H1 (cell line): ENCODE results near the gene FA2H. TPM values are rescaled to one million over a fixed set of nuclear protein-coding genes. Genes with fewer than 3 reads are reported as not detected.

Experiments
- CTCF ChIA-PET: fragments of 300-600 bp; sonication (Branson Sonifier 250); formaldehyde crosslinking; loops from one replicate; lab custom pipeline; 2021; ENCODE audit not compliant: partially characterized antibody; lab: Charles Lee
- POLR2A ChIA-PET: fragments of 300-600 bp; sonication (Branson Sonifier 250); formaldehyde crosslinking; loops from one replicate; lab custom pipeline; 2021; ENCODE audit warnings: inconsistent platforms; ENCODE audit not compliant: partially characterized antibody; lab: Charles Lee
- DNase-seq, 2 experiments: peaks; one replicate each; pipeline versions ENCODE4 v3.0.0 to v3.0.0-alpha.2; 2010 to 2022; ENCODE audit warnings: low spot score in 2 of 2, low read depth in 1 of 2, mixed read lengths in 1 of 2
- FAIRE-seq: peaks from 2 replicates; lab custom pipeline; 2011; peaks lifted over from hg19 to GRCh38; lab: Jason Lieb, UNC
- H2AFZ ChIP-seq: 2 replicates; pipeline ENCODE4 v1.8.1; 2012; ENCODE audit warnings: low read length, inconsistent platforms
- H2AK5ac ChIP-seq: 2 replicates; pipeline ENCODE4 v1.6.1; 2013; ENCODE audit warnings: low read depth, low read length
- H2BK120ac ChIP-seq: replicated peaks from 2 replicates; pipeline ENCODE3; 2013; ENCODE audit warnings: low read depth, low read length, inconsistent platforms
- H2BK12ac ChIP-seq: 2 replicates; pipeline ENCODE4 v1.6.1; 2013; ENCODE audit warnings: low read depth, low read length
- H2BK15ac ChIP-seq: 2 replicates; pipeline ENCODE4 v1.6.1; 2013; ENCODE audit warnings: low read length
- H2BK20ac ChIP-seq: 2 replicates; pipeline ENCODE4 v1.6.1; 2013; ENCODE audit warnings: low read length
- H2BK5ac ChIP-seq: 2 replicates; pipeline ENCODE4 v1.6.1; 2013; ENCODE audit warnings: low read depth, low read length
- H3K14ac ChIP-seq: 2 replicates; pipeline ENCODE4 v1.6.1; 2013; ENCODE audit warnings: inconsistent platforms; ENCODE audit not compliant: insufficient read length
- H3K18ac ChIP-seq: 2 replicates; pipeline ENCODE4 v1.6.1; 2013; ENCODE audit warnings: low read length; ENCODE audit errors: extremely low read depth
- H3K23ac ChIP-seq: 2 replicates; pipeline ENCODE4 v1.6.1; 2013; ENCODE audit warnings: inconsistent platforms; ENCODE audit not compliant: insufficient read length
- H3K23me2 ChIP-seq: 2 replicates; pipeline ENCODE4 v1.6.1; 2013; ENCODE audit warnings: low read depth, low read length
- H3K27ac ChIP-seq: 2 replicates; pipeline ENCODE4 v1.6.1; 2011; ENCODE audit warnings: low read depth, low read length, inconsistent platforms
- H3K27me3 ChIP-seq, 4 experiments: replicated peaks in 1 of 4; 1 replicate in 1 of 4; 2 replicates in 3 of 4; pipeline versions ENCODE4 v1.6.1 to v1.8.1; 2011 to 2013; ENCODE audit warnings: low read length in 3 of 4, mild to moderate bottlenecking in 3 of 4, inconsistent platforms in 2 of 4, mixed read lengths in 2 of 4, moderate library complexity in 1 of 4; ENCODE audit not compliant: control insufficient read depth in 3 of 4, insufficient read depth in 3 of 4; ENCODE audit errors: extremely low read depth in 1 of 4
- H3K36me3 ChIP-seq, 4 experiments: 2 replicates each; pipeline versions ENCODE4 v1.6.1 to v1.8.1; 2011 to 2013; ENCODE audit warnings: mild to moderate bottlenecking in 4 of 4, low read length in 3 of 4, moderate library complexity in 2 of 4, control low read depth in 1 of 4, inconsistent platforms in 1 of 4; ENCODE audit not compliant: insufficient read depth in 4 of 4, control insufficient read depth in 2 of 4
- H3K4ac ChIP-seq: replicated peaks from 2 replicates; pipeline ENCODE3; 2013; ENCODE audit warnings: low read length, low read depth, mixed read lengths, inconsistent platforms; ENCODE audit not compliant: insufficient read length
- H3K4me1 ChIP-seq, 4 experiments: replicated peaks in 1 of 4; 1 replicate in 1 of 4; 2 replicates in 3 of 4; pipeline versions ENCODE4 v1.6.1 to v1.8.1; 2011 to 2013; ENCODE audit warnings: low read length in 3 of 4, inconsistent platforms in 2 of 4, mixed read lengths in 1 of 4; ENCODE audit not compliant: insufficient read depth in 4 of 4, control insufficient read depth in 3 of 4
- H3K4me2 ChIP-seq, 2 experiments: 2 replicates each; pipeline versions ENCODE4 v1.6.1 to v1.8.1; 2011 to 2013; ENCODE audit warnings: low read depth in 2 of 2, low read length in 2 of 2, control low read depth in 1 of 2, inconsistent platforms in 1 of 2, mild to moderate bottlenecking in 1 of 2; ENCODE audit not compliant: insufficient read depth in 1 of 2
- H3K4me3 ChIP-seq, 4 experiments: fragments of 200-600, 300-600 bp in 1 of 4; sonication (generic), shearing (Covaris generic), sonication (Bioruptor Twin) in 1 of 4; 2 replicates each; pipeline versions ENCODE4 v1.5.1 to v1.8.1; 2011 to 2016; ENCODE audit warnings: low read length in 4 of 4, low read depth in 3 of 4, control low read depth in 2 of 4, inconsistent platforms in 2 of 4, mild to moderate bottlenecking in 2 of 4, mixed read lengths in 1 of 4, moderate library complexity in 1 of 4; ENCODE audit not compliant: insufficient read depth in 2 of 4; ENCODE audit errors: extremely low read depth in 1 of 4
- H3K56ac ChIP-seq: replicated peaks from 2 replicates; pipeline ENCODE3; 2013; ENCODE audit warnings: low read depth, mild to moderate bottlenecking, mixed read lengths, low read length, inconsistent platforms; ENCODE audit not compliant: insufficient read length
- H3K79me1 ChIP-seq: 2 replicates; pipeline ENCODE4 v1.6.1; 2013; ENCODE audit warnings: low read depth, low read length, control low read depth
- H3K79me2 ChIP-seq, 2 experiments: 2 replicates each; pipeline versions ENCODE4 v1.6.1 to v1.8.1; 2012 to 2013; ENCODE audit warnings: low read length in 2 of 2, mild to moderate bottlenecking in 2 of 2, inconsistent platforms in 1 of 2; ENCODE audit not compliant: insufficient read depth in 2 of 2, control insufficient read depth in 1 of 2
- H3K9ac ChIP-seq, 4 experiments: replicated peaks in 1 of 4; 1 replicate in 1 of 4; 2 replicates in 3 of 4; pipeline versions ENCODE4 v1.6.1 to v1.8.1; 2011 to 2013; ENCODE audit warnings: low read depth in 3 of 4, low read length in 3 of 4, control low read depth in 2 of 4, mild to moderate bottlenecking in 2 of 4, moderate library complexity in 2 of 4, inconsistent platforms in 1 of 4; ENCODE audit errors: extremely low read depth in 1 of 4
- H3K9me3 ChIP-seq, 2 experiments: 2 replicates each; pipeline versions ENCODE4 v1.6.1 to v1.8.1; 2012 to 2013; ENCODE audit warnings: mild to moderate bottlenecking in 2 of 2, moderate library complexity in 2 of 2, control low read depth in 1 of 2, inconsistent platforms in 1 of 2, low read depth in 1 of 2, low read length in 1 of 2, mixed read lengths in 1 of 2; ENCODE audit not compliant: insufficient read depth in 2 of 2
- H4K20me1 ChIP-seq, 2 experiments: replicated peaks in 1 of 2; 2 replicates each; pipeline versions ENCODE3 to v1.8.1; 2011 to 2013; ENCODE audit warnings: inconsistent platforms in 2 of 2, low read length in 2 of 2, mild to moderate bottlenecking in 1 of 2; ENCODE audit not compliant: insufficient read depth in 2 of 2, control insufficient read depth in 1 of 2
- H4K5ac ChIP-seq: 2 replicates; pipeline ENCODE4 v1.6.1; 2013; ENCODE audit warnings: low read length, low read depth, mixed read lengths, inconsistent platforms; ENCODE audit not compliant: insufficient read length
- H4K8ac ChIP-seq: 2 replicates; pipeline ENCODE4 v1.8.0; 2013; ENCODE audit warnings: mild to moderate bottlenecking, moderate library complexity, low read length, inconsistent platforms; ENCODE audit not compliant: insufficient read depth; ENCODE audit errors: extremely low read depth
- H4K91ac ChIP-seq: replicated peaks from 2 replicates; pipeline ENCODE3; 2013; ENCODE audit warnings: low read length, mixed read lengths, inconsistent platforms; ENCODE audit not compliant: insufficient read length
- BCL11A ChIP-seq, 2 experiments: IDR thresholded peaks; one replicate each; pipeline ENCODE4 v1.6.1; 2011; ENCODE audit warnings: low read depth in 2 of 2, low read length in 2 of 2, mild to moderate bottlenecking in 2 of 2
- PHF8 ChIP-seq: fragments of 200-600 bp; sonication (generic); conservative IDR thresholded peaks from 2 replicates; pipeline ENCODE4 v1.7.1; 2012; ENCODE audit warnings: low read depth, mild to moderate bottlenecking, inconsistent platforms, low read length, moderate library complexity
- POU5F1 ChIP-seq: IDR thresholded peaks from 2 replicates; pipeline ENCODE4 v1.6.1; 2011; ENCODE audit warnings: low read depth, mild to moderate bottlenecking, low read length, moderate library complexity
- ZNF274 ChIP-seq: IDR thresholded peaks from 2 replicates; pipeline ENCODE4 v1.7.0; 2012; ENCODE audit warnings: low read length, borderline replicate concordance; ENCODE audit errors: extremely low read depth
- WGBS, 2 experiments: shearing (Covaris generic) in 1 of 2; methylation state at CpG; one replicate each; pipeline versions ENCODE4 v1.1.6 to v1.1.7; 2013 to 2015; ENCODE audit warnings: low lambda C conversion rate in 2 of 2, mixed read lengths in 2 of 2, inconsistent platforms in 1 of 2, low coverage in 1 of 2, missing lambda C conversion rate in 1 of 2; ENCODE audit not compliant: insufficient replicate concordance in 2 of 2, insufficient coverage in 1 of 2, insufficient read length in 1 of 2; ENCODE audit errors: extremely low coverage in 1 of 2, missing lambda C conversion rate in 1 of 2; 5-methylcytosine and 5-hydroxymethylcytosine counted together
- polyA plus RNA-seq, 7 experiments: library from polyadenylated mRNA; depleted of rRNA in 3 of 7; stranded (reverse) in 5 of 7; unstranded in 2 of 7; fragments of >200 nt in 5 of 7; fragments of 200-250 nt in 2 of 7; gene quantifications; 1 replicate in 5 of 7; 2 replicates in 1 of 7; 4 replicates in 1 of 7; pipeline versions ENCODE4 v1.2.1 to v1.2.3, GENCODE V29; 2011 to 2013; ENCODE audit warnings: missing spikeins in 2 of 7, mixed read lengths in 2 of 7
- total RNA-seq: library from RNA; stranded (reverse); fragmentation: NEBNext Ultra II Directional; extraction: Animal tissue kit (Norgen Biotek cat#: 25700); gene quantifications from 2 replicates; pipeline ENCODE4 v1.2.1, GENCODE V29; 2021

FA2H gene
- total and polyA plus RNA-seq, 2 of the 8 experiments (the other 6 are each of a cell fraction or from before 2014, with no cell fraction given), result 2.1 to 2.5 TPM

DNA sequence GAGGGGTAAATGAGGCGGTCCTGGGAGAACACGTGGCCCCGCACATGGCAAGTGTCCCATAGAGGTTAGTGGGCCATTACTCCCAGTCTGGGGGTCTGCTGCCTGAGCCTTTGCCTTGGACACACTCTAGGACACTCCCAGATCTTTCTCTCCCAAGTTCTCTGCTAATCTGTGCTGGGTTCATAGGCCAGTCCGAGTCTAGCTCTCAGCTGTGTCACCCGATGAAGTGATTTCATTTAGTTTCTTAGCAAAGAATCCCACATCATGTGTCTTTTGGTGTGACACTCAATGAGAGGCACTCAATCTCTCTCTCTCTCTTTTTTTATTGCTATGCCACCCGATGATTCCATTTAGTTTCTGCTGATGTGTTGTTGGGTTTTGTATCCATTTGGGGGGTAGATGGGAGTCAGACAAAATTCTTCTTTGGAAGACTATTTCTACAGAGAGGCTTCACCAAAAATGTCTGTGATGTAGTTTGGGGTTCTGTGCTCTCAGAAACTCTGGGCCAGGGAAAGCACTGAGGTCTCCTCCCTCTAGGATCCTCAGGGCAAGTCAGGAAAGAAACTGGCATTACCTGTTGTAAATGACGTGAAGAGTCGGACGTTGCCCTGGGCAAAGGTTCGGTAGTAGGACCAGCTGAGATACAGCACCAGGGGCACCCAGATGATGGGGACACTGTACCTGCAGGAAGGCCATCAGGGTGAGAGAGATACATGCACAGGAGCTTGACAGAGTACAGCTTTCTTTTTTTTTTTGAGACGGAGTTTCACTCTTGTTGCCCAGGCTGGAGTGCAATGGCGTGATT is 48.8 kb downstream of the FA2H start:
- ChIA-PET CTCF (interaction anchor here (0.6 to 32.9 kb wide), 33 partner anchors 6 to 404 kb away, joined by 3 to 576 read pairs (median 4); partner anchors contain the start of genes MLKL and RFWD3), POLR2A (interaction anchor here (0.6 to 1.7 kb wide), 6 partner anchors 8 to 165 kb away, joined by 3 to 7 read pairs (median 3); partner anchors contain the start of gene RFWD3)
- H4K91ac ChIP-seq, result no peak overlapping the region
- no peak overlapping the region for H3K14ac ChIP-seq
- H2BK15ac ChIP-seq, result no peak overlapping the region
- H4K8ac ChIP-seq, result no peak overlapping the region
- H3K27me3 ChIP-seq, result 0 out of 7 replicates have a peak, but pooled peaks cover 0 to 2% (median 0%) of the 10 kb centered on the region in 4 experiments
- no peak overlapping the region for H2AFZ ChIP-seq
- H2BK5ac ChIP-seq, result no peak overlapping the region
- no peaks in the 10 kb centered on the region; the same call in 1 of the 2 replicates for H3K23me2 ChIP-seq
- no peak overlapping the region for H3K56ac ChIP-seq
- no peak overlapping the region for H2BK12ac ChIP-seq
- no peak overlapping the region for H3K4me3 ChIP-seq
- H3K79me2 ChIP-seq, result no peaks in the 10 kb centered on the region
- no peak overlapping the region for H3K23ac ChIP-seq
- H3K79me1 ChIP-seq, result no peaks in the 10 kb centered on the region
- no peak for TF ChIP-seq ZNF274
- no peak for TF ChIP-seq BCL11A (IDR thresholded peaks at IDR 0.05; ENCODE audit: low read depth in 2 of 2, low read length in 2 of 2)
- TF ChIP-seq PHF8, result no peak
- no peak for TF ChIP-seq POU5F1
- no peak overlapping the region for H2AK5ac ChIP-seq
- FAIRE-seq (no peak), DNase-seq (no peak)
- no peak overlapping the region for H3K4me2 ChIP-seq
- H3K4ac ChIP-seq, result no peak overlapping the region
- no peaks in the 10 kb centered on the region for H4K20me1 ChIP-seq
- H3K9me3 ChIP-seq, result peaks cover 8 to 12% of the 10 kb centered on the region in 2 experiments
- WGBS, 2 experiments, result 93% methylated on average over 12 of the region's 12 CpGs; no CpG with 5 or more reads in 1 of the 2 experiments
- peaks cover 2 to 10% (median 5%) of the 10 kb centered on the region in 4 experiments; a peak in 5 of 7 replicates for H3K4me1 ChIP-seq
- no peak overlapping the region for H2BK20ac ChIP-seq
- H4K5ac ChIP-seq, result no peak overlapping the region
- no peak overlapping the region for H2BK120ac ChIP-seq
- no peak overlapping the region for H3K27ac ChIP-seq
- H3K36me3 ChIP-seq, result no peaks in the 10 kb centered on the region
- H3K18ac ChIP-seq, result no peak overlapping the region
- H3K9ac ChIP-seq, result no peak overlapping the region
